Jurkat, Clone E6-1 (cell line): ENCODE measurements around the gene HOXC5.
"Not testable (repeated sequence)": the region's sequence is repeated elsewhere in the genome, so short reads cannot be mapped to it uniquely, and the experiment has no call there.

Experiments used
- DNase-seq: peaks from one replicate; pipeline ENCODE4 v3.0.0-alpha.2; 2011; ENCODE audit warnings: low read depth, low spot score
- H3K4me3 ChIP-seq: 2 replicates; pipeline ENCODE4 v1.5.1; 2011; ENCODE audit warnings: mild to moderate bottlenecking, low read length, control low read depth, moderate library complexity

Gene HOXC5

DNA sequence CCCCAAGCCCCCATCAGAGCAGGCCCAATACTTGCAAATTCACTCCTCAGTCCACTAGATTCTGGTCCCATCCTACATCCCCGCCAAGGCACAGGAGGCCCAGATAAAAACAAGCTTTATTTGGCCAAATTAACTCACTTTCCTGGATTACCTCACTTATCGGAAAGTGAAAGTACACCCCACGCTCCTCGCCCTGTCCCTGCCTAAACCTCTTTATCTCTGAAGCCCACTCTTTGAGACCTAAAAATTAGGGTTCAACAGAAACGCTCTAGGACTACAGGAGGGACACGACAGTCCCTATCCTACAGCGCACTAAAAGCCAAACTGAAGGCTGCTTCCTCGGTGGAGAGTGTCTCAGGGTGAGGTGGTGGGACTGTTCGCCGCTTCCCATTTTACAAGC is 45.0 kb downstream of the HOXC5 start:
- not testable (repeated sequence) for H3K4me3 ChIP-seq, DNase-seq

DNA sequence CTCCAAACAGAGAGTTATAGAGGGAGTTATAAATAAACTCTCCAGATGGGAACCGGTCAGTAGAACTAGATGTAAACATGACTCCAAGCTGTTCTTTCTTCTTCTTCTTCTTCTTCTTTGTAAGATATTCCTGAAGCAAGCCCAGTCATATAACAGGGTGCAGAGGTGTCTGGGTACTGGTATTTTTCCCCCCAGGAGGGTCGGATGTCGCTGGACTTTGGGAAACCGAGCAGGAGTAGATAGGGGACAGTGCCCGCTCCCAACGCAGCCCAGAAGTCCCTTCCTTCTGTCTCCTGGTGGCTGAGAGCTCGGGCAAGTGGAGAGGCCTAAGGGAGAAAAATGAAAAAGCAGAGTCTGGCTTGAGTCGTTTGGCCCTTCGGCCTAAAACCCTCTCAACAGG is 46.3 kb downstream of the HOXC5 start:
- H3K4me3 ChIP-seq, DNase-seq: not testable (repeated sequence)

DNA sequence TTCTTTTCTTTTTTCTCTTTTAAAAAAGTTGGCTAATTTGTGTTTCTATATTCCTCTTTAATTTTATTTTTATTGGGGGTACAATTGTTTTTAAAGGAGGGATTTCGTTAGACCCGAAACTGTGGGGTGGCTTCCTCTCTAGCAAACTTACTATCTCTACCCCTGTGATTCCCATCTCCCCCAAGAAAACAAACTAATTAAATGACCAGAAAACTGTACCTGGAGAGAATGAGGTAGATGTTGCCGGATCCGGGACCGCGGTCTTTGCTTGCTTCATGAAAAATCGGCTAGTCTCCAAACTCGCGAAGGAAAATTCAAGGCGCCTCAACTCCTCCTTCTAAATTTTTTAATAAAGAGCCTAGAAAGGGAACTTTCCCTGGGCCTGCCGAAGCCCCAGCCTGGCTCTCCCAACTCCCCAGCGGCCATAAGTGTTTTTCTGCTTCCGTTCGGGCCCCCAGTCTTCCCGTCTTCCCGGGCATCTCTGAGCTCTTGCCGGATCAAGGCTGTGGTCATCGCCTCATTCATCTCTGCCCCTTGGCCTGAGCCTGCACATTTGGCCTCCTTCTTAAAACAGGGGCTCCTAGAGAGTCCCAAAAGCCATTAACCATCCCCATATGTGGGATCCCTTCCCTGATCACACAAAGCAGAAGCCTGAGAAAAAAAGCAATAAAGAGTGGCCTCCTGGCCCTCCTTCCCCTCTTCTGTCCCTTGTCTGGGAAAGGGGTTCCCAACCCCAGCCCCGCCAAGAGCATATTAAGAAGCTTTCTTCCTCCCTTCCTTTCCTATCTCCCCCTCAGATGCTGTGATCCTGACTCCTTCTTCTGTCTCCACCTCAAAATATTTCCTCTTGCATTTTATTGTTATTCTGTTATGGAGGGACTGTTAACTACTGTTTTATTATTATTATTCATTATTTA is 47.4 kb downstream of the HOXC5 start:
- H3K4me3 ChIP-seq = not testable (repeated sequence)

DNA sequence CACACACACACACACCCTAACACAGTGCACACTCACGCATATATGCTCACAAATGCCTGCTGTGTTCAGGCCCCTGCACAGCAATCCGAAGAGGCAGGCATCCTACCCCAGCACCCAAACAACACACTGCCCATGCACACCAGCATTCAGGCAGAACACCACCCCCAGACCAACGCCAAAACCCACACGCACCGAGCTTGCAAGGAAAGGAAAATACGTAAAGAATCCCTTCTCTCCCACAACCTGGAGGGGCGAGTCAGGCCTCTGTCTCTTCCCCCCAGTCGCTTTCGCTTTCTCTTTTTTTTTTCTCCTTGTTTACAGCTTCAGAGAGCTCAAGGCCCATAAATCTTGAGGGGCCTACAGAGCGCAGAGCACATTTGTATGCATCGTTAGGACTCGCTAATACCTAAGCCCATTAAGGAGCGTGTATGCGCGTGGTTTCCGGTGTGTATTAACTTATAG is 48.2 kb downstream of the HOXC5 start:
- not testable (repeated sequence) for H3K4me3 ChIP-seq, DNase-seq

More for the DNA sequence above, 47.4 kb downstream of the HOXC5 start:
- DNase-seq = not testable (repeated sequence)

DNA sequence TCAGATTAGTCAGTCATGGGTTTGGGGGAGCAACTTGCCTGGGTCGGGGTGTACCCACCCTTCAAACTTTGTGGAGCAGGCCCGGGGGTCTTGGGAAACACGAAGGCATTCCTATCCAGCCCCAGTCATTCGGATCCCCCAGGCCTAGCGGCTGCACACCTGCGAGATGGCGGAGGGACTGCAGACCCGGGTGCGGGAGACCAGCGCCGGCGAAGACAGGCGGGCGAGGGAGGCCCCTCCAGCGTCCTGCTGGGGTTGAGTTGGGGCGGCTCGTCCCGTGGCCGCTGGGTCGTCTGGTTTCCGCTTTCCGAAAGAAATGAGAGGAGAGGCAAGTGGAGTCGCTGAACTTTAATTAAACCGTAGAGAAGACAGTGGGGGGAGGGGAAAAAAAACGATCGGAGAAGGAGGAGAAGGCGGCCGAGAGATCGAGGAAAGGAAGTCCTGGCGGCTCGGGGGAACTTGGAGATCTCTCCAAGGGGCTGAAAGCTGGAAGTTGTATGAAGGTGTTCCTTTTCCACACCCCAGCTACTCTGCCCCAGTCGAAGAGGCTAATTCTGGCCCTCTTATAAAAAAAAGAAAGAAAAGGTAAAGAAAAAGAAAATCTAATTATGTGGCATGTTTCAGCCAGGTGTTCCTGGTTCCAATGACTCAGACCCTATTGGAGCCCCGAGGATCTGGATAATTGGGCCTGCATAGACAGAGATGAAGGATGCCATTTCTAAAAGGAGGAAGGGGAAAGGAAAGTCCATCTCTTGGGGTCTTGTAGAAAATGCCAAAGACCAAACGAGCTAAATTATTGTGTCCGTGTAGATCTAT is 48.9 kb downstream of the HOXC5 start:
- not testable (repeated sequence) for H3K4me3 ChIP-seq, DNase-seq

DNA sequence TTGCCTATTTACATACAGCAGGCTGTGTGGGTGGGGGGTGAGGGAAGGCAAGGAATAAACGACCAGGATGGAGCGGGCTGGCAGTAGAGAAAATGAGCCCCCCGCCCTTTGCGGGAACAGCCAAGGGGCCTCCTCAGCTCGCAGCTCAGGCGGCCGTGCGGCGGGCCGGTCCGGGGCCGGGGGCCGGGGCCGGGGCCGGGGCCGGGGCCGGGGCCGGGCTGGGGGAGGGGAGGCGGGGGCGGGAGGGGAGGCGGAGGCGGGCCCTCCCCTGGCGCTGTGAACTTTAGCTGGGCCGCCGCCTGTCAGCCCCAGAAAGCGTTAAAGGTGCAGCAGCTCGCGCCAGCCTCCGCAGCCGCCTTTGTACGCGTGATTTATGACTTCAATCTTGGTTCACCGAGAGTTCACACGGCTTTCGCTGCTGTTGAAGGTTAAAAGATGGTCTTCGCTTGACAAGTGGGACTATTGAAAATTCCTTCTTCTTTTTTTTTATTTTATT is 49.6 kb downstream of the HOXC5 start:
- no peak overlapping the region for H3K4me3 ChIP-seq
- no peak for DNase-seq
